ENCODE measurements around the gene CASKIN2.
"Not testable (repeated sequence)": the region's sequence is repeated elsewhere in the genome, so short reads cannot be mapped to it uniquely, and the experiment has no call there.

Gene CASKIN2

GRCh38 chr17:75472119-75472518 lies 43.2 kb downstream of the CASKIN2 start:
- DNase-seq (ENCODE audit: low spot score): no peak

- no peak for DNase-seq (ENCODE audit: low spot score)
These were observed 44.1 kb downstream of the CASKIN2 start for GRCh38 chr17:75471207-75471606.

GRCh38 chr17:75468779-75469373 lies 46.5 kb downstream of the CASKIN2 start:
- no peak for DNase-seq (ENCODE audit: low spot score)

- DNase-seq (ENCODE audit: low spot score): no peak
These were observed 47.0 kb downstream of the CASKIN2 start for GRCh38 chr17:75468291-75468754.

- DNase-seq (ENCODE audit: low spot score): no peak
These were observed 50.3 kb downstream of the CASKIN2 start for GRCh38 chr17:75465039-75465438.

DNA sequence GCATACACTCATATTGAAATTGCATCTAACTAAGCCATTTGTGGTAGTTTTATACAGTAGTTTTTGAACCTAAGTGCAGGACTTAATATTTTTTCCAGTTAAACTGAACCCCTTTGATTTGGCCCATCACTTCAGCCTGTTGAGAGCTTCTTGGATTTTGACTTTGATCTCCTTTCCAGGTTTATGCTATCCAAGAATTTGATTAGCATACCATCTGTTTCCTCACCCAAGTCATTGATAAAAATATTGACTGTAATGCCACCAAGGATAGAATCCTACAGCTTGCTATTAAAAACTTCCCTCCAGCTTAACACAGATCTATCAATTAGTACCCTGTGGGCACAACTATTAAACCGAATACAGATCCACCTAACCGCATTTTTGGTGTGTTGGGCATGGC lies 51.7 kb downstream of the CASKIN2 start:
- DNase-seq (ENCODE audit: low spot score): no peak

DNA sequence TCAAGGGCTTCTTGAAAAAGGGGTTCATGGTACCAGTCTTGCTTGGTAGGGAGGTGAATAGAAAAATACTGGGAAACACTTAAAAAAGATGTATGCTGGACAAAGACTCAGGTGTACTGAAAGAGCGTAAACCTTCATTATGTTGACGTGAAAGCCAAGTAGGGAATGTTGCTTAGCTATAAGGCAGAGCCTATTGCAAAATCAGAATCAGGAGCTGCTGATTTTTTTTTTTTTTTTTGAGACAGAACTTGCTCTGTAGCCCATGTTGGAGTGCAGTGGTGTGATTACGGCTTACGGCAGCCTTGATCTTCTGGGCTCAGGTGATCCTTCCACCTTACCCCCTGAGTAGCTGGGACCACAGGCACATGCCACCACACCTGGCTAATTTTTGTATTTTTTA lies 55.0 kb downstream of the CASKIN2 start:
- no peak for DNase-seq (ENCODE audit: low spot score)

DNA sequence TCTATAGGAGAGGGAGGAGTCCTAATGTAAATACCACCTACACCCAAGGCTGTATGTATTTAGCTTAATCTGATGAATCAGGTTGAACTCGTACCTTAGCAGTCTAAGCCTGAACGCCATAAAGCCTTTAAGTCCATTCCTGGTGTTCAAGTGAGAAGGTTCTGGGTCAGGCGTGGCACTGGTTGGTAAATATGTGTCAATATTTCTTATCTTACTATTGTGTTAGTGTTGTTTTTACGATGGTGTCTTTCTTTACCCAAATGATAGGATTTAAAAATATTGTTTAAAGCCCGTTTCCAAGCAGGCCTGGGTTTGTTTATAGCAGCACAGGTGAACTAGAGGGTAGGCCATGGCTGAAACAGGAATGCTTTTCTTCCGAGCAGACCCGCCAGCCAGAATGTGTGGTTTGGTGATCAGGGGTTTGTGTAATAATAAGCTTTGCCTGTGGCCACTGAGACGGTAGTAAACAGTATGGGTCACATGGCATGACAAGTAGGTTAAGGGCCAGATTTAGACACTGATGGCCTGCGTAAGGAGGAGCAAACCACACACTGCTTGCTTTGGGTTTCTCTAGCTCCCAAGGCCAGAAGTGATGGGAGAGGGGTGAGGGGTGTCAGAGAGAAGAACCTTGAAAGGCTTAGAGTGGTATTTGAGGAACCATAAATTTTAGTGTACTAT lies 55.6 kb downstream of the CASKIN2 start:
- no peak for DNase-seq (ENCODE audit: low spot score)

GRCh38 chr17:75459246-75459589 lies 56.1 kb downstream of the CASKIN2 start:
- no peak for DNase-seq (ENCODE audit: low spot score)

GRCh38 chr17:75457047-75457654 lies 58.2 kb downstream of the CASKIN2 start:
- peak; percentile 80 for DNase-seq (ENCODE audit: low spot score)

- DNase-seq (ENCODE audit: low spot score): peak; percentile 99
These were observed 58.8 kb downstream of the CASKIN2 start, which contains the start of gene TMEM94 for GRCh38 chr17:75456417-75457046. TMEM94 (plus strand) TSS chr17:75456635; CDS start chr17:75471906, 15,271 bp downstream.

- no peak for DNase-seq (ENCODE audit: low spot score)
These were observed 59.3 kb downstream of the CASKIN2 start for GRCh38 chr17:75456039-75456416.

- not testable (repeated sequence) for DNase-seq (ENCODE audit: low spot score)
These were observed 60.7 kb downstream of the CASKIN2 start for GRCh38 chr17:75454672-75455071.

DNA sequence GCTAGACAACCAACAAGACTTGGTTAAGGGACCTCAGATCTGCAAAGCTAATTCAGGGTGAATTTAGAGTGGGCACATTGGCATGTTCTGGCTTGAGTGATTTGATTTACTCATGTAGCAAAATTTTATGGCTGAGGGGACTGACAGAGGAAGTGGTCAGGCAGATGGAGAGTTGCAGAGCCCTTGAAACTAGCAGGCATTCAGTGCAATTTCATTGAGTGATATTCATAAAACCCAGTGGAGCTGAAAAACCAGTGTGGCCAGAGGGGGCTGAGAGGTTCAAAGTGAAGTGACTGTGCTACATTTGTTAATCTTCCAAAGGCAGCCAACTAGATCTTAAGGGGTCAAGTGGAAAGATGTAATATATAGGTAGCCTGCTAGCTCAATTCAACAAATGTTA lies 61.1 kb downstream of the CASKIN2 start:
- no peak for DNase-seq (ENCODE audit: low spot score)

DNA sequence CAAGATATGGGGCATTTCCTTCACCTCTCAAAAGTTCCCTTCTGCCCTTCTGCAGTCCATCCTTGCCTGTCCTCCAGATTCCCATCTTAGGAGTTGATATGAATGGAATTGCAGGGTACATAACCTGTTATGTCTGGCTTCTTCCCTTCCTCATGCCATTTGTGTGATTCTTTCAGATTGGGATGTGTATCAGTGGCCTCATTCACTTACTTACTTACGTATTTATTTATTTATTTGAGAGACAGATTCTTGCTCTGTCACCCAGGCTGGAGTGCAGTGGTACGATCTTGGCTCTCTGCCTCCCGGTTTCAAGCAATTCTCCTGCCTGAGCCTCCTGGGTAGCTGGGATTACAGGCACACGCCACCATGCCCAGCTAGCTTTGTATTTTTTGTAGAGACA lies 65.1 kb downstream of the CASKIN2 start:
- no peak for DNase-seq (ENCODE audit: low spot score)

Measured in SK-N-DZ (cell line).